ENCODE data around the gene ZNF384. TPM values are rescaled to one million over a fixed set of nuclear protein-coding genes. Genes with fewer than 3 reads are reported as not detected.
"Not testable (repeated sequence)": the region's sequence is repeated elsewhere in the genome, so short reads cannot be mapped to it uniquely, and the experiment has no call there.

Gene ZNF384
- 100 to 1,000 TPM in 2 of 3 donors, 10 to 100 TPM in 1; 82.7 to 105 (median 102) TPM for polyA plus RNA-seq (ENCODE audit: insufficient read length in 3 of 3)
- long read RNA-seq, donor 1, partial matches to known transcripts = 11 of 14 reads
- long read RNA-seq, donor 1, other reads (novel, unspliced or antisense) = 0 of 14 reads
- long read RNA-seq, donor 2, partial matches to known transcripts = 1,481 of 1,534 reads
- long read RNA-seq, donor 2, other reads (novel, unspliced or antisense) = 45 of 1,534 reads
- long read RNA-seq, donor 3, partial matches to known transcripts = 1,186 of 1,624 reads
- long read RNA-seq, donor 3, other reads (novel, unspliced or antisense) = 433 of 1,624 reads
- long read RNA-seq, donor 4, partial matches to known transcripts = 0 of 4 reads
- long read RNA-seq, donor 4, other reads (novel, unspliced or antisense) = 0 of 4 reads
- long read RNA-seq, donor 5, partial matches to known transcripts = 0 of 2 reads
- long read RNA-seq, donor 5, other reads (novel, unspliced or antisense) = 0 of 2 reads
- long read RNA-seq, donor 6, partial matches to known transcripts = 1,704 of 1,753 reads
- long read RNA-seq, donor 6, other reads (novel, unspliced or antisense) = 44 of 1,753 reads
- long read RNA-seq, donor 7, partial matches to known transcripts = 1,693 of 1,788 reads
- long read RNA-seq, donor 7, other reads (novel, unspliced or antisense) = 91 of 1,788 reads
- long read RNA-seq, donor 8, partial matches to known transcripts = 0 of 3 reads
- long read RNA-seq, donor 8, other reads (novel, unspliced or antisense) = 0 of 3 reads
- long read RNA-seq, donor 9, partial matches to known transcripts = 1,217 of 1,281 reads
- long read RNA-seq, donor 9, other reads (novel, unspliced or antisense) = 59 of 1,281 reads
- long read RNA-seq, donor 10, partial matches to known transcripts = 7 of 13 reads
- long read RNA-seq, donor 10, other reads (novel, unspliced or antisense) = 0 of 13 reads
- long read RNA-seq, donor 11, partial matches to known transcripts = 16 of 20 reads
- long read RNA-seq, donor 11, other reads (novel, unspliced or antisense) = 0 of 20 reads
- long read RNA-seq, donor 12, transcript ZNF384-213 (2 exons, 797 nt) = major isoform, 6 of 2,095 reads
- long read RNA-seq, donor 12, partial matches to known transcripts = 1,992 of 2,095 reads
- long read RNA-seq, donor 12, other reads (novel, unspliced or antisense) = 88 of 2,095 reads
- long read RNA-seq, donor 13, partial matches to known transcripts = 1,019 of 1,069 reads
- long read RNA-seq, donor 13, other reads (novel, unspliced or antisense) = 43 of 1,069 reads
- long read RNA-seq, donor 14 = 0 reads
- long read RNA-seq, donor 15, transcript ZNF384-213 (2 exons, 797 nt) = major isoform, 5 of 3,162 reads
- long read RNA-seq, donor 15, partial matches to known transcripts = 2,971 of 3,162 reads
- long read RNA-seq, donor 15, other reads (novel, unspliced or antisense) = 180 of 3,162 reads
- long read RNA-seq, donor 16, partial matches to known transcripts = 1,244 of 1,262 reads
- long read RNA-seq, donor 16, other reads (novel, unspliced or antisense) = 12 of 1,262 reads

GRCh38 chr12:6688999-6689882 lies at the start of gene ZNF384:
Gene ZNF384, minus strand, starts transcription at chr12:6689375. Its CDS starts 9,855 bp downstream, at chr12:6679520.
- peak; percentile 100 for DNase-seq

GRCh38 chr12:6736754-6737153 lies 47.6 kb upstream of the ZNF384 start:
- DNase-seq = no peak

- DNase-seq = peak; percentile 57
These were observed 46.4 kb upstream of the ZNF384 start for GRCh38 chr12:6735448-6736191.

GRCh38 chr12:6734506-6735387 lies 45.6 kb upstream of the ZNF384 start:
- DNase-seq = no peak

GRCh38 chr12:6730169-6730568 lies 41.0 kb upstream of the ZNF384 start:
- no peak for DNase-seq

GRCh38 chr12:6729186-6729585 lies 40.0 kb upstream of the ZNF384 start:
- DNase-seq = no peak

- no peak for DNase-seq
These were observed 36.2 kb upstream of the ZNF384 start for GRCh38 chr12:6725350-6725749.

- peak; percentile 10 for DNase-seq
These were observed 35.2 kb upstream of the ZNF384 start for GRCh38 chr12:6724409-6724797.

- peak; percentile 98 for DNase-seq
These were observed 34.6 kb upstream of the ZNF384 start, which contains the start of gene COPS7A for GRCh38 chr12:6723607-6724408. Gene COPS7A, plus strand, starts transcription at chr12:6724046. Its CDS starts 611 bp downstream, at chr12:6724657.

- no peak for DNase-seq
These were observed 33.7 kb upstream of the ZNF384 start for GRCh38 chr12:6722863-6723262.

- DNase-seq = no peak
These were observed 27.8 kb upstream of the ZNF384 start for GRCh38 chr12:6716874-6717437.

GRCh38 chr12:6716031-6716873 lies 27.1 kb upstream of the ZNF384 start:
- DNase-seq = not testable (repeated sequence)

GRCh38 chr12:6708960-6709394 lies 19.8 kb upstream of the ZNF384 start:
- DNase-seq = no peak

- DNase-seq = not testable (repeated sequence)
These were observed 19.2 kb upstream of the ZNF384 start for GRCh38 chr12:6708351-6708750.

- no peak for DNase-seq
These were observed 14.5 kb upstream of the ZNF384 start for GRCh38 chr12:6703631-6704030.
